CD4-positive, alpha-beta T cell treated with Interleukin-15 for 4 hours (primary cell): ENCODE measurements around the gene ACTL8.

Experiments
- DNase-seq: peaks from one replicate; pipeline ENCODE4 v3.0.0-alpha.2; 2020; ENCODE audit warnings: low spot score

The ACTL8 gene

DNA sequence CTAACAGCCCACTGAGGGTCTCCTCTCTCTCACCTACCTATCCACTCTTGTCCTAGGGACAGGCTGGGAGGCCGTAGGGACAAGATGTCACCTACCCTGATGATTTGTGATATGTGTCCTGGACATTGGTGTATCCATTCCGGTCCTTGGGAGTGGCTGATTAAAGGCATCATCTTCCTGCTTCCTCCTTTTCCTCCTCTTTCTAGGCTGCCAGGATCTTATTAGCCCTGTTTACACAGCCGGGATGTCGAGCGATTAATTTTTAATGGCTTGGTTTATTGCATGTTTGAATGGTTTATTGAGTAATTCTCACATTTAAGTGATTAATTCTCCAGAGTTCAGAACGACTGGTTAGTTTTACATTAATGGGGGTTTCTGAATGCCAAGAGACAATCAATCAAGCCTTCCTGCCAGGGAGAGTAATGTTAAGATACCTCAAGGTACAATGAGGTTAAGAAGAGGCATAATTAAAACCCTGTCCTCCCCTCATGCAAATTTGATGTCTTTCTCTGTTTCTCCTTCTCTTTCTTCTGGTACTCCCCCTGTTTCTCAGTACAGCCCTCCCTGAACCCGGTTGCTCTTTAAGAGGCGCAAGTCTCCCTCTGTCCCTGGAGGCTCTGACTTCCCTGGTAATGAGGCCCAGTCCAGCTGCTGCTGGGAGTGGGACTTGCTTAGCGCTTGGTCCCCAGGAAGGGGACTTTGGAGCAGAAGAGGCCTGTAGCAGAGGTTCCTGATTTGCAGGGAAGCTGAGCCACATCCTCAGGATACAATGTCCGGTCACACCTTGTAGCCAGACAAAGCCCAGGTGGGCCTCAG is 50.9 kb downstream of the ACTL8 start:
- no peak for DNase-seq

DNA sequence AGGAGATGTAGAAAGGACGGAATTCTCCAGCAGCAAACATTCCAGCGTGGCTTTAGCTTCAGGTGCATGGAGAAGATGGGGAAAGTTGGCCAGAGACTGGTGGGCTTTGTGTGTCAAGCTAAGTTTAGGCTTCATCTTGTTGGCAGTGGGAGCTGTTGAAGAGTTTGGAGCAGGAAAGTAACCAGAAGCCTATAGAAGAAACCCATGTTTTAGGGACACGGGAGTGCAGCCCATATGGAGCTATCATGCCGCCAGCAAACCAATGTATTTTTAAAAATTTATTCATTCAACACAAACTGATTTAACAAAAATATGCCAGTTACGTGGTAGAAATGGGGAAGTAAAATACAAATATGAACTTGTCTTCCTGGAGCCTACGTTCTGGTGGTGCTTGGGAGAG is 53.7 kb downstream of the ACTL8 start:
- no peak for DNase-seq

DNA sequence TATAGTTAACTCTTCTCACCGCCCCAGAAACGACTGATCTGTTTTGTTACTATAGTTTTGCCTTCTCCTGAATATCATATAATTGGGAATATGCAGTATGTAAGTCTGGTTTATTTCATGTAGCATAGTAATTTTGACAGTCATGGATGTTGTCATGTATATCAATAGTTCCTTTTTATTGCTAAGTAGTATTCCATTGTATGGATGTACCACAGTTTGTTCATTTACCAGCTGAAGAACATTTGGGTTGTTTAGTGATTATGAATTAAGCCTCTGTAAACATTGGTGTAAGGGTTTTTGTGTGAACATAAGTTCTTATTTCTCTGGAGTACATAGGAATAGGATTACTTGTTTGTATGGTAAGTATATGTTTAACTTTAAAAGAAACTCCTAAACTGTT is 55.5 kb downstream of the ACTL8 start:
- no peak for DNase-seq

DNA sequence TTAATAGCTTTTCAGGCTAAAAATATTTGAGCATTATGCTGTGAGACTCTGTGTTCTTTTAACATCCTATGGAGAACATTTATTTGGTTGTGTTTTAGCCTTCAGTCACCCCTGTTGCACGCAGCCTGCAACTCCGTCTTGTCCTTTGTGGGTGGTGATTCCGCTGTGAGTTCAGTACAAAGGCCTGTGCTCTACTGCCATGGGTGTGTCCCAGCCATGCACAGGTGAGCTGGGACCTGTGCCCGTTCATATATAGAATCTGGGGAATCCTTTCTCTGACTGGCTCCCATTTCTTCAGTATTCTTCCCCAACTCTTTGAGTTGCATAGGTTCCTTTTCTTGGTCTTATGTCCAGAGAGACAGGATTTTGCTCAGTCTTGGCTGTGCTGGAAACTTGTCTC is 61.4 kb downstream of the ACTL8 start:
- DNase-seq, result no peak

DNA sequence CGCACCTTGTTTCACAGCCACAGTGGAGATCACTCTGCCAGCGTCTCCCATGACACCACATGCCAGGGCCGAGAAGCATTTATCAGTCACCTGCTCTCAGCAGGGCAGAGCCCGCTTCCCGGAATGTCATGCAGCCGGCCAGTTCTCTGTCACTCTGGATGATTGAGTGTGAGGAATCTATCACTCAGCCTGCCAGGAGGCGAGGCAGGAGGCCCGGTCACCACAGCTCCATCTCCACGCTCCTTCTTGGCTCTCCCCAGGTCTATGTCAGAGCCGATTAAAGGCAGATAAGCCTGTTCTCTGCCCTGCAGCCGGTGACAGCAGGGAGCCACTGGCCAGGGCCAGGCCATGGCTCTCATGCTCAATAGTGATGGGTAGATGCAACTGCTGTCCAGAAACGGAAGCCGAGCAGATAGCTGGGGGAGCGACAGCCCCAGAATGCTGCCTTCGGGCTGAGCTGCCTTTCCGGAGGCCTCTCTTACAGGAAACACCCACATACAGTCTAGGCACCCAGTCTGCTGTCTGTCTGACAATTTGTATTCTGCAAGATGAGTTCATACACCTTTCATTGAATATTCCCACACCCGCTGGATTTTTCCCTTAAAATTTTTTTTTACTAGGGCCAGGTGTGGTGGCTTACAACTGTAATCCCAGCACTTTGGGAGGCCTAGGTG is 64.1 kb downstream of the ACTL8 start:
- no peak for DNase-seq

DNA sequence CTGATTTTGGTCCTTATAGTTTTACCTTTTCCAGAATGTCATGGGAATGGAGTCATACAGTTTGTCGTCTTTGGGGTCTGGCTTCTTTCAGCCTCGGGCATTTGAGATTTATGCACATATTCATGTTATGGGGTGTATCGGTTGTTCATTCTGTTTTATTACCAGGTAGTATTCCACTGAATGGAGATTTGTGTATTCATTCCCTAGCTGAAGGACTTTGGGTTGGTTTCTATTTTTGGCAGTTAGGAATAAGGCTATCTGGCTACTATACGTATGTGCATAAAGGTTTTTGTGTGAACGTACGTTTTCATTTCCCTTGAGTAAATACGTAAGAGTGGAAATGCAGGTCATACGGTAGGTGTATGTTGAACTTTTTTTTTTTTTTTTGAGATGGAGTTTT is 65.1 kb downstream of the ACTL8 start:
- no peak for DNase-seq

DNA sequence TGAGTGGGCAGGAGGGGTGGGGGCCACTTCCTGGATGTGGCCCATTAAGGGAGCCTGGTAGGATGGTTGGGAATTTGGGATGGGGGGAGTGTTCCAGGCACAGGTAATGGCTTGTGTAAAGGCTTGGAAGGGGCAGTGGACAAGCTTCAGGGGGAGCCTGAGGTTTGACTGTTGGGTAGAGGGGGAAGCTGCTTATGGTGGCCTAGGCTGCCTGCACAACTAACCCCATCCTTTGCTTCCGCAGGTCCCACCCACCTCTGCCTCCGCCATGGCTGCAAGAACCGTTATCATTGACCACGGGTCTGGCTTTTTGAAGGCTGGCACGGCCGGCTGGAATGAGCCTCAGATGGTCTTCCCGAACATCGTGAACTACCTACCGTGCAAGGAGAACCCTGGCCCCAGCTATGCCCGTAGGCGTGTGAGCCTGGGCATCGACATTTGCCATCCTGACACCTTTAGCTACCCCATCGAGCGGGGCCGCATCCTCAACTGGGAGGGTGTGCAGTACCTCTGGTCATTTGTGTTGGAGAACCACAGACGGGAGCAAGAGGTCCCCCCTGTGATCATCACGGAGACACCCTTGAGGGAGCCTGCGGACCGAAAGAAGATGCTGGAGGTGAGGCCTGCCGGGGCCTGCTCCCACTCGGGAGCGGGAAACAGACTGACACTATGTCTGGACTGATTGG is 67.8 kb downstream of the ACTL8 start:
- DNase-seq, result no peak

DNA sequence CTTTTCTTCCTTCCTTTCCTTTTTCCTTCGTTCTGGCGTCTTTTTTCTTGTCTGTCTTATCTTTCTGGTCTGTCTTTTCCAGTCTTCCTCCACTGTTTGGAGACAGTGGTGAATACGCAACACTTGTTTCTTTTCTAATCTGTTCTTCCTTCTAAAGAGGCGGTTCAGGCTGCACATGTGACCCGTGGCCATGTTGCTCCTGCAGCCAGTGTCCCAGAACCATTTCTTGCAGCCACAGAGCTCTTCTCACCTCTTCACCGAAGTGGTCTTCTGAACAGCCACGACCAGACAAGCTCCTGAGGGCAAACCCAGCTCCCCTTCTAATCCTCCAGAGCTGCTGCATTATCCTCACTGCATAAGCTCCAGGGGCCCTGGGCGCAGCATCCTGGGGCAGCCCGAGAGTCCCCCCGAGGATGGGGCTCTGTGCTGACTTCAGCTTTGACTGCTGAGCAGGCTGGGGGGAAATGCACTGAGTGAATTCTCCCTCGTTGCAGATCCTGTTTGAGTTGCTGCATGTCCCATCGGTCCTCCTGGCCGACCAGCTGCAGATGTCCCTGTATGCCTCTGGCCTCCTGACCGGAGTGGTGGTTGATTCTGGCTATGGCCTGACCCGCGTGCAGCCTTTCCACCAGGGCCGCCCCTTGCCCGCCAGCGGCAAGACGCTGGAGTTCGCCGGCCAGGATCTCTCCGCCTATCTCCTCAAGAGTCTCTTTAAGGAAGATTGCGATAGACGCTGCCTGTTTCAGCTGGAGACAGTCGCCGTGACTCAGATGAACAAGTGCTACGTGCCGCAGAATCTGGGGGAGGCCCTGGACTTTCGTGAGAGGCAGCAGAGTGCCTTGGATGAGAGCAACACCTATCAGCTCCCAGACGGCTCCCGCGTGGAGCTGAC is 70.4 kb downstream of the ACTL8 start:
- no peak for DNase-seq

DNA sequence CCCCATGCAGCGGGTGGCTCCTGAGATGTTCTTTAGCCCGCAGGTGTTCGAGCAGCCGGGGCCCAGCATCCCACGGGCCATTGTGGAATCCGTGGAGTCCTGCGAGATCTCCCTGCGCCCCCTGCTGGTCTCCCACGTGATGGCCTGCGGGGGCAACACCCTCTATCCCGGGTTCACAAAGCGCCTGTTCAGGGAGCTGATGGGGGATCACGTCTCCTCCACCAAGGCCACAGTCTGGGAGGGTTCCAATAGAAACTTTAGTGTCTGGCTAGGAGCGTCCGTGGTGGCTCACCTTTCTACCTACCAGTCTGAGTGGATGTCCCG is 71.0 kb downstream of the ACTL8 start:
- DNase-seq, result no peak

DNA sequence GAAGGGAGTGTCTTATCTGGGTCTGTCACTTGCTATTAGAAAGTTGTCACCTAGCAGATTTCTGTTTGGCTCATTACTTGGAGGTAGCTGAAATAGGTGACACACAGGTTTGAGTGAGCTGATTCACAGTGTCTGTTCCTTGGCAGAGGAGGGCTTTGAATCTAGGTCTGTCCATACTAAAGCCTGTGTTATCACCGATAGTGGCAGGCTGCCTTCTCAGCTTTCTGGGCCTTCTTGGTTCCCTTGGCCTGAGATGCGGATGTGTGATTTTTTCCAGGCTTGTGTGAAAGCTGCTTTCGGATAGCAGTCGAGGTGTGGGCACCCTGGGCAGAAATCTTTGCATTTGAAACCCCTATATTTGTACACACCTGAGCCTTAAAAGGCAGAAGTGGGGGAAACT is 73.9 kb downstream of the ACTL8 start:
- no peak for DNase-seq

DNA sequence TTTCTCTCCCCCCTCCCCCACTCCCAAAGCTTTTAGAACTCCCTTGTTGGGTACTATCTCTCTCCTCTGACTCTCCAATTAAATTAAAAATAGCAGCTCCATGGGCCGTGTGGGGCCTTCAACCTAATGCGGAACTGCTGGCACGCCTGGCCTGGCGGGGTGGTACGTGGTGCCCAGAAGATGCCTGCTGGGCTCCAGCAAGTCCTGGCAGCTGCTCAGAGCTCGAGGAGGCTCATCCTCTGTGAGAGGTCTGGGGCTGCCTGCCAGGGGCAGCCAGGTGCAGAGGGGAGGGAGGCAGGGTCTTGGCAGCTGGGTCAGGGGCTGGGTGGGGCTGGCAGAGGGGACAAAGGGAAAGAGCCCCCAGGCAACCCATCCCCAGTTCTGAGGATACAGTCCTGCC is 74.4 kb downstream of the ACTL8 start:
- DNase-seq, result no peak

DNA sequence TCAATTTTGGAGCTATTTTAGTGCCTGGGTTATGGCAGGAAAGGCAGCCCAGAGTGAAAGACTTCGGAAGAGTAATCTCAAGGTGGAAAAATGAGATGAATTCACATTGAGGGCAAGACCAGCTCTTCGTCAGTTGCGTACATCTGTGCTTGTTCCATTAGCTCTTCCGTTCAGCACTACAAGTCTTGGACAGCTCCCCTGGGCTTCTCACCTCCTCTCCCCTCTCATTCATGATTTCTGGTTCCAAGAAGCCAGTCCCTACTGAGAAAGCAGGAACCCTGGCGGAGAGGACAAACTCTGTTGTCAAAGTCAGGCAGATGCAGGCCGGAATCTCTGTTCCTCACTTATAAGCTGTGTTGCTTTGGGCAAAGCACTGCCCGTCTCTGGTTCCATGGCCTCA is 76.5 kb downstream of the ACTL8 start:
- no peak for DNase-seq

DNA sequence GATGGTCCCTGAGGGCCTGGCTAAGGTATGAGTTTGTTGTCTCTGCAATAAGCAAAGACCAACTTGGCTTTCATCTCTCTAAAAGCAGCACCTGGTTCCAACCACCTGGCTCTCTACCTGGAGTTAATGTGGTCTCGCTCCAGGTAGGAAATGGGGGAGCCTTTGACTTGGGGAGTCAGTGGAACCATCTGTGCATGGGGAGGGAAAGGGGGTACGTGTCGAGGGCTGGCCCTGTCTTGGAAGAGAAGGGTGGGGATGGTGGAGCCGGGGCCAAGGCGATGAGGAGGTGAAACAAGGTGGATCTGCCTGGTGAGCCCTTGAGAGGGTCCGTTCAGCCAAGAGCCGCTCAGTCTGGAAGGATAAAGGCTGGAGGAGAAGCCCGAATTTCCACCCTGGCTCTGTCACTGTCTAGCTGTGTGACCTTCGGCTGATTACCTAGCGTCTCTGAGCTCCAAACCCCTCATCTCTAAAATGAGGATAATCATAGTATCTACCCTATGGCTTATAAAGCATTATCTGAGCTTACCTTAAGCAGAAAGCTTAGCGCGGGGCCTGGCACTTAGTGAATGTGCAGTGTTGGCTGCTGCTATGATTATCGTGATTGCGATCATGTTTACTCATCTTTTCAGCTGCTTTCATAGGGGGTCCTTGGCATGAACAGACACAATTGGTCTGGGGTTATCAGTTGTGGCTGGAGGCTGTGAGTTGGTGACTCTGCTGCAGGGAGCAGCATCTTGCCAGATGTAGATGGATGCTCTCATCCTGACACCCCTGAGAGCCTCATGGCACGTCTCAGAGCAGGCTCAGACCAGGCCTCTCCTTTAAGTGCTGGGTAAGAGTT is 78.7 kb downstream of the ACTL8 start:
- no peak for DNase-seq

DNA sequence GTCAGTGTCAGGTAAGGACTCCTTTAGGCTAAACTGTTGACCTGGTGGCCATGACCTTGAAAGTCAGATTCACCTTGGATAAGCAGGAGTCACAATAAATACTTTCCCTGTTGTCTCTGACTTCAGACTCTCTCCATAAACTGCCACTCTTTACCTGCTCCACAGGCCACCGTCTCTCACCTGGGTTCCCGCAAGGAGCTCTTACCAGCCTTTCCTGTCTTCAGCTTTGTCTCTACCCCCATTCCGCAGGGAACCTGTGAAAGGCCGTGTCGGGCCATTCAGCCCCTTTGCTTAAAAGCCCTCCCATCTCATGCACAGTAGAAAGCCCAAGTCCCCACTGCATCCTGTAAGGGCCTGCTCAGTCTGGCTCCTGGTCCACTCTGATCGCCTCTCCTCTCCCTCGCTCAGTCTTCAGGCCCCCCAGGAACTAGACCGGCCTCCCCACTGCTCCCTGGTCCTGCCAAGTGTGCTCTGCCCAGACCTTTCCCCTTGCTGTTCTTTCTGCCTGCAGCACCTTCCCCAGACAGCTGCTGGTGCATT is 79.5 kb downstream of the ACTL8 start:
- no peak for DNase-seq

DNA sequence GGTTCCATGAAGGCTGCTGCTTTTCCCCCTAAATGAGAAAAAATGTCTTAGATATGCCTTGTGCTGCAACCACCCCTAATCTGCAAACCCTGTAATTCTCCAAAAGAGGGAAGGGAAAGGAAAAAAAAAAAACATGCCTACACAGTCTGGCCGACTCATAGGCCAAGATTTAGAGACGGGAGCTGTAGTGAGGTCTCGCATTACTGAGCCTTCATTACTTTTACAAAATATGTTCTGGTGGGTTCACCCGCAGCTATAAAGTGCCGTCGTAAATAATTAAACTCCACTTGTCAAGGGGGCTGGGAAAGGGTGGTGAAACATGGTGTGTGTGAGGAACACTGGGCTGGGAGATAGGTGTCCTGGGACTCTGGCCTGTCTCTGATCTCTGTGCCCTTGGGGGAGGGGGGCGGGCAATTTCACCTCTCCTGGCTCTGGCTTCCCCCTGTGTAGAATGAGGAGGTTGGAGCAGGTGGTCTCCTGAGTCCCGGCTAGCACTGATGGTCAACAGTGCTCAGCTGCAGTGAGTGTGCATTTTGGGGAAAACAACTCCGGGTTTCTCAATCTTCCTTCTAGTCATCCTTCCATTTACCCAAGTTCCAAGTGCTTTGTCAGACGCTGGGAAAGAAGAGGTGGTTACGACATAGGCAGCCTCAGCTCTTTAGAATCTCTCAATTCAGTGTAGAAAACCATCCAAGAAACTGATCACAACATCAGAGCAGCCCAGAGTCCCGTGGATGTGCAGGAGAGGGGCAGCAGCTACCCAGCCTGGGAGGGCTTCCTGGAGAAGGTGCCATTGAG is 82.3 kb downstream of the ACTL8 start:
- no peak for DNase-seq

DNA sequence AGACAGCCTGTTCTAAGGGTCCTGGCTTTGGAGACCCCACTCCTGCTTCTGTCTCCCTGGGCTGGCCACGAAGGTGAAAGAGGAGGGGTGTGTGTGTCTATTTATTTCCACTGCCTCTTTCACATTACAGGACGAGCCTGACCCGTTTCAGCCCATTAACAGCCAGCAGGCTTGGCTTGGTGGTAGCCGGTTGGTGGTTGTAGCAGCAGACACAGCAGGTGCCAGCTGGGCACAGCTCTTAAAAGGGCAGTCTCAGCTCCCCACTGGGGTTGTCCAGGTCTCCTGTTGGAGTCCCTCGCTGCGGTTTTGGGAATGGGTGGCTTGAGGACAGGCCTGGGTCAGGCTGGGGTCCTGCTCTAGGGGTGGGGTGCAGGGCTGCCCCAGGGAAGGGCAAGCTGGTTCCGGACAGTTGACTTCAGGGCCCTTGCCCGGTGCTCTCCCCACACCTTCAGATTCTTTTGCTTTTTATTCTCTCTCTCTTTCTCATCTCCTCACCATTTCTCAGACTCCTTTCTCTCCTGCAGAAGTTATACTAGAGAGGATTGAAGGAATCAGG is 84.6 kb downstream of the ACTL8 start:
- no peak for DNase-seq

DNA sequence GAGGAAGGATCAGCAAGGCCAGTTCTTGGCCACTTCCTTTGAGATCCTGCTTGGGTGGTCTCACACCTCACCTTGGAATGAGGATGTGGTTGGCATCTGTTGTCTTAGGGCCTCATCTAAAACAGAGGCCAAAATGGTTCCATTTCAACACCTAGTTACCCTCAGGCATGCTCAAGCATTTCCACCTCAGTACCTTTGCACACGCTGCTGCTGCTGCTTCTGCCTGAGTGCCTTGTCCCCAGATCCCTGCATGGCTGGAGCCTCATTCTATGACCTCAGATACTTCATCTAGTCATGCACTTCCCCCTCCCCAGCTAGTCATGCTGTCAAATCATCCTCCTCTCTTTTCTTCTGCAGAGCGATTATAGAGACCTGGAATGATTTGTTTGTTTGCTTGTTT is 86.8 kb downstream of the ACTL8 start:
- DNase-seq, result no peak

DNA sequence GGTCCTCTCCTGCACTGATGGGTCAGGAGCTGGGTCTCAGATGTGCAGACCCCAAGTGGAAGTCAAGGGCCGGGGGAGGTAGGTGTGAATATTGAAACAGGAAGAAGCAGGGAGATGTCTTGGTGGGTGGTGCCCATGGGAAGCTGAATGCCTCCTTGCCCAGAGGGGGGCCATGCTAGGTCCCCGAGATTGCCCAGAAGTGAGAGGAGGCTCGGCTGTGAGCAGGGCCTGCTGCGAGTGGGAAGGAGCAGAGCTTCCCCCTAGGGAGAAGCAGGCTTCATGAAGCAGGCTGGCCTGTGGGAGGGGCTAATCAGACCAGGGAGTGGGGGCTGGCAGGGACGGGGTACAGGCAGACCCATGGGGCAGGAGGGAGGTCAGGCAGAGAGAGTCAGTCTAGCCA is 87.6 kb downstream of the ACTL8 start:
- DNase-seq, result no peak

DNA sequence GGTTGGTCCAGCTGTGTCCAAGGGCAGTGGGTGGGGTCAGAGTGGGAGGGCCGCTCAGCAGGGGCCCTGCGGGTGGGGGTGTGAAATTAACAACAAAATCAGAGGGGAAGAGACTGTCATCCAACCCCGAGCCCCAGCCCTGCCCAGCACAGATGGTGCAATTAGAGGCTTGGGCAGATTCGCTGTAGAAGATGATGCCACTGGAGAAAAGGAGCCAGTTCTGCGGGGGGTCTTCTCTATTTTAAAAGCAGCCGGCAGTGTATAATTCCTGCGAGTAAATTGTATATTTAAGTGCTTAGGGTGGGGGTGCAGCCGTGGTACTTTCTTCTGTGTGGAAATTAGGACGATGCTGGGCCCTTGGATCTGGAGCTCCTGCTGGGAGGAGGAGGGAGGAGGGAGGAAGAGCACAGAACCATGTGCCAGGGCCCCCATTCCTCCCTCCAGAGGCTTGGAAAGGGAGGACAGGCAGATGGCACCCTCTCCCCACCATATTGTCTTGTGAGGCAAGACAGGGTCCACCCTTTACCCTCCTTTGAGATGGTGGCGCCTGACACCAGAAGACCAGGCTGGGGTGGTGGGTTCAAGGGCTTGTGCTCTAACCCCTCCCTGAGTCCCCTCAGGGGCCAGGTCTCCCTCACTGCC is 89.2 kb downstream of the ACTL8 start:
- DNase-seq, result no peak

DNA sequence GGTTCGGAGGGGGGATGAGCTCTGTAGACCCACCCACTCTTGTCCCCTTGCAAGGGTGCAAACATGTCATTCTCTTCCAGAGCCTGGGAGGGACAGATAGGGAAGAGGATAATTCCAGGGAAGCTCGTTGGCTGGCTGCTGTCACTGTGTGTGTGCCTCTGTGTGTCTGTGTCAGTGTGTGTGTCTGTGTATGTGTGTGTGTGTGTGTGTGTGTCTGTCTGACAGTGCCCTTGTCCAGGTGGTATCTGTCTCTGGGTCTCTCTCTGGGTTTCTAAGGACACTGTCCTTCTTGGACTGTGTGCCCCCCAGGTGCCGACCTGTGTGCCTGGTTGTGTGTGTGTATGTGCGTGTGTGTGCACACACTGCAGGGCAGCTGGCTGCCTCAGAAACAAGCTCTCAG is 90.5 kb downstream of the ACTL8 start:
- DNase-seq, result no peak
